ENCODE measurements around the gene LCN2.

LCN2 gene

DNA sequence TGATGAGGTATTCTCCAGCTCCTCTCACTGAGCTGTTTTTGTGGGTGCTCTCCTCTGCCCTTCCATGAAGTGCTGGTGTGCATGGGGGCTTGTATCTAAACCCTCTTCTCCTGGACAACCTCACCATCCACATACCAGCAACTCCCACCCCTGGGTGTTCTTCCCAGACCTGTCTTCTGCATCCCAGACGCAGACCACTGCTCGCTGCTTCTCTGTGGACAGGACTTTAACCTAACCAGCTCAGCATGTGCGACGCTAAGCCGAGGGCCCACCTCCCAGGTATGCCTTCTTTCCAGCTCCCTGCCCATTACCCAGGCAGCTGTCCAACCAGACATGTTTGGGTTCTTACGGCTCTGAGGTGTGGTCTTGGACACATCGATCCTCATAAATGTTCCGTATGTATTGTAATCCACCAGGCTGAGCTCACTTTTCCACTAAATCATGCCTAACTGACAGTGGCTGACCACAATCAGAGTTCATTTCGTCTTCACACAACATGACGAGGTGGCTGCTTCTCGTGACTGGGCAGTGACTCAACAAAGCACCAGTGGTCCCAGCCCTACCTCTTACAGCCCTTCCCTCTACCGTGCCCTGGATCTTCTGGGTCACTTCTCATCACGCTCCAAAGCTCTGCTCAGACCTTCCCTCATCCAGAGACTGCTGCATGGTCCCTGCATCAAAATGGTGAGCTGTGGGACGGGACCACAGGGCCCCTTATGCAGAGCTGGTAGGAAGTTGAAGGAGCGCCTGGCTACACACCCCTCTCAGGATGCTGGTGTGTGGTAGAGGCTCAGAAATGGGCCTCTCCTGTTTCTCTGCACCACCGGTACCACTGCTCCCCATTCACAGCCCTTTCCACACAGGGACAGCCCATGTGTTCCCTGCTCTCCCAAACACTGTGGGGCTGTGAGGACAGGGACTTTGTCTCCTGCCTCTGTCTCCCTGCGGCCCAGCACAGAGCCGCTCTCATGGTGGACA is 12.1 kb upstream of the LCN2 start:
- peak; percentile 82 for DNase-seq
- peaks cover 0 to 18% of the 10 kb centered on the region in 2 experiments for H3K27me3 ChIP-seq (ENCODE audit: control insufficient read depth in 1 of 2, insufficient read depth in 1 of 2, low read length in 2 of 2)
- peak overlapping the region in 1 of 2 experiments; percentile 35 for H3K14ac ChIP-seq (ENCODE audit: low read length in 2 of 2)
- peaks cover 27% of the 10 kb centered on the region for H3K4me1 ChIP-seq (ENCODE audit: control insufficient read depth, insufficient read depth, low read depth, low read length)
- H3K79me1 ChIP-seq (replicated peaks; ENCODE audit: low read length, poor library complexity, severe bottlenecking) = no peaks in the 10 kb centered on the region
- H2BK15ac ChIP-seq (ENCODE audit: low read depth, poor library complexity, severe bottlenecking) = no peak overlapping the region
- no peak overlapping the region for H4K91ac ChIP-seq (ENCODE audit: low read length)
- WGBS = 64% methylated on average over 18 of the region's 18 CpGs
- no peak overlapping the region for H2BK120ac ChIP-seq (ENCODE audit: low read depth, low read length)
- no peak overlapping the region for H2AFZ ChIP-seq (ENCODE audit: low read depth, low read length)
- H3K4ac ChIP-seq (ENCODE audit: low read depth in 1 of 2, low read length in 2 of 2) = no peak overlapping the region
- no peak overlapping the region for H2BK12ac ChIP-seq (ENCODE audit: low read length in 2 of 2)
- H3K9ac ChIP-seq (ENCODE audit: low read length) = no peak overlapping the region
- H3K4me3 ChIP-seq (ENCODE audit: insufficient read depth in 1 of 2, low read depth in 1 of 2, low read length in 2 of 2) = no peak overlapping the region
- H4K8ac ChIP-seq (ENCODE audit: low read length) = no peak overlapping the region
- H2BK5ac ChIP-seq (ENCODE audit: low read depth, low read length, poor library complexity, severe bottlenecking) = no peak overlapping the region
- H2AK5ac ChIP-seq (ENCODE audit: low read length, severe bottlenecking) = peak overlapping the region; percentile 44
- H3K23ac ChIP-seq (ENCODE audit: low read length in 2 of 2) = no peak overlapping the region
- H3K4me2 ChIP-seq (ENCODE audit: low read length, poor library complexity, severe bottlenecking) = no peak overlapping the region
- no peak overlapping the region for H3K18ac ChIP-seq (ENCODE audit: low read depth in 1 of 2, low read length in 2 of 2)
- H3K9me3 ChIP-seq (ENCODE audit: control insufficient read depth, low read length) = peaks cover 4% of the 10 kb centered on the region
- no peaks in the 10 kb centered on the region for H3K36me3 ChIP-seq (ENCODE audit: control insufficient read depth in 1 of 2, insufficient read depth in 2 of 2, low read depth in 1 of 2, low read length in 2 of 2)
- peak overlapping the region; percentile 61 for H3K27ac ChIP-seq (ENCODE audit: low read length, poor library complexity, severe bottlenecking)

DNA sequence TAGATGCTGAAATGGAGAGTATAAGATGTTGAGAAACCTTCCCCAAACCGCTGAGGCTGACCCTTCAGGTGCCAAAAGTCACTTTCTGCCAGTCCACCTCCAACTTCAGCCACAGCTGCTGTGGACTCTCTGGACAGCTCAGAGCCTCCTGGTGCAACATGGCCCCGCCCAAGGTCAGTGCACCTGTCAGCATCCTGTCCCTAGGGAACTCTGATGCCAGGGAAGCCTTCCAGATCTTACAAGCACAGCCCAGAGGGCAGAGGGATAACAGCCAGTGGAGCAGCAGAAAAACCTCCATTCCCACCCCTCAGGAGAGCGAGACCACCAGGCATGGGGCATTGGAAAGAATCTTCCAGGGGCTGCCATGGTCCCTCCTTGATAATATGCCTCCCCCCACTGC is 11.3 kb upstream of the LCN2 start:
- Histone ChIP-seq H2BK15ac (ENCODE audit: low read depth, poor library complexity, severe bottlenecking) (no peak overlapping the region), H3K27ac (ENCODE audit: low read length, poor library complexity, severe bottlenecking) (no peak overlapping the region), H2BK12ac (ENCODE audit: low read length in 2 of 2) (no peak overlapping the region), H3K4me2 (ENCODE audit: low read length, poor library complexity, severe bottlenecking) (no peak overlapping the region), H3K36me3 (ENCODE audit: control insufficient read depth in 1 of 2, insufficient read depth in 2 of 2, low read depth in 1 of 2, low read length in 2 of 2) (no peaks in the 10 kb centered on the region), H3K4ac (ENCODE audit: low read depth in 1 of 2, low read length in 2 of 2) (no peak overlapping the region), H4K91ac (ENCODE audit: low read length) (peak overlapping the region; percentile 39), H3K79me1 (replicated peaks; ENCODE audit: low read length, poor library complexity, severe bottlenecking) (no peaks in the 10 kb centered on the region), H3K4me3 (ENCODE audit: insufficient read depth in 1 of 2, low read depth in 1 of 2, low read length in 2 of 2) (no peak overlapping the region), H2AFZ (ENCODE audit: low read depth, low read length) (no peak overlapping the region), H2BK120ac (ENCODE audit: low read depth, low read length) (no peak overlapping the region), H3K4me1 (ENCODE audit: control insufficient read depth, insufficient read depth, low read depth, low read length) (peaks cover 22% of the 10 kb centered on the region), H3K14ac (ENCODE audit: low read length in 2 of 2) (no peak overlapping the region), H4K8ac (ENCODE audit: low read length) (no peak overlapping the region), H3K18ac (ENCODE audit: low read depth in 1 of 2, low read length in 2 of 2) (no peak overlapping the region), H3K23ac (ENCODE audit: low read length in 2 of 2) (no peak overlapping the region), H2BK5ac (ENCODE audit: low read depth, low read length, poor library complexity, severe bottlenecking) (no peak overlapping the region), H3K9me3 (ENCODE audit: control insufficient read depth, low read length) (peaks cover 4% of the 10 kb centered on the region), H2AK5ac (ENCODE audit: low read length, severe bottlenecking) (peak overlapping the region; percentile 54), H3K9ac (ENCODE audit: low read length) (no peak overlapping the region), H3K27me3 (ENCODE audit: control insufficient read depth in 1 of 2, insufficient read depth in 1 of 2, low read length in 2 of 2) (peaks cover 0 to 18% of the 10 kb centered on the region in 2 experiments)
- WGBS = 91% methylated on average over 3 of the region's 3 CpGs
- no peak for DNase-seq

DNA sequence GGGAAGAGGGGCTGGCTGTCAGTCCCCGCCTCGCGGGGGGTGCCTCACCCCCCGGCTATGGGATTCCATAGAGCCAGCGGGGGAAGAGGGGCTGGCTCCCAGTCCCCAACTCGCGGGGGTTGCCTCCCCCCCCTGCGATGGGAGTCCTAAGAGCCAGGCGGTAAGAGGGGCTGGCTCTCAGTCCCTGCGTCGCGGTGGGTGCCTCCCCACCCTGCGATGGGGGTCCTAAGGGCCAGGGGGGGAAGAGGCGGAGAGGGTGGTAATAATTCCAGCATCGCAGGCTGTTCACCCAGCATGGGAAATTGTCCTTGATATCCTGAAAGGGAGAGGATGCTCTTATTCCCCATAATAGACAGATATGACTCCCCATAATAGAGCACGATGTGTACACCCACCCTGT is 9.6 kb upstream of the LCN2 start:
- no peak overlapping the region for H3K4me2 ChIP-seq (ENCODE audit: low read length, poor library complexity, severe bottlenecking)
- WGBS = 75% methylated on average over 7 of the region's 16 CpGs
- H3K9ac ChIP-seq (ENCODE audit: low read length) = no peak overlapping the region
- no peak for DNase-seq
- H3K27me3 ChIP-seq (ENCODE audit: control insufficient read depth in 1 of 2, insufficient read depth in 1 of 2, low read length in 2 of 2) = peaks cover 0 to 16% of the 10 kb centered on the region in 2 experiments
- no peak overlapping the region for H3K4ac ChIP-seq (ENCODE audit: low read depth in 1 of 2, low read length in 2 of 2)
- H3K14ac ChIP-seq (ENCODE audit: low read length in 2 of 2) = no peak overlapping the region
- H3K79me1 ChIP-seq (replicated peaks; ENCODE audit: low read length, poor library complexity, severe bottlenecking) = no peaks in the 10 kb centered on the region
- H2AK5ac ChIP-seq (ENCODE audit: low read length, severe bottlenecking) = no peak overlapping the region
- H3K18ac ChIP-seq (ENCODE audit: low read depth in 1 of 2, low read length in 2 of 2) = no peak overlapping the region
- no peak overlapping the region for H2BK12ac ChIP-seq (ENCODE audit: low read length in 2 of 2)
- no peak overlapping the region for H3K23ac ChIP-seq (ENCODE audit: low read length in 2 of 2)
- no peak overlapping the region for H4K91ac ChIP-seq (ENCODE audit: low read length)
- no peak overlapping the region for H2BK5ac ChIP-seq (ENCODE audit: low read depth, low read length, poor library complexity, severe bottlenecking)
- no peak overlapping the region for H4K8ac ChIP-seq (ENCODE audit: low read length)
- no peak overlapping the region for H3K4me3 ChIP-seq (ENCODE audit: insufficient read depth in 1 of 2, low read depth in 1 of 2, low read length in 2 of 2)
- no peak overlapping the region for H2BK15ac ChIP-seq (ENCODE audit: low read depth, poor library complexity, severe bottlenecking)
- H3K27ac ChIP-seq (ENCODE audit: low read length, poor library complexity, severe bottlenecking) = no peak overlapping the region
- no peak overlapping the region for H2BK120ac ChIP-seq (ENCODE audit: low read depth, low read length)
- H2AFZ ChIP-seq (ENCODE audit: low read depth, low read length) = no peak overlapping the region
- no peaks in the 10 kb centered on the region for H3K36me3 ChIP-seq (ENCODE audit: control insufficient read depth in 1 of 2, insufficient read depth in 2 of 2, low read depth in 1 of 2, low read length in 2 of 2)
- no peaks in the 10 kb centered on the region for H3K9me3 ChIP-seq (ENCODE audit: control insufficient read depth, low read length)
- peaks cover 22% of the 10 kb centered on the region for H3K4me1 ChIP-seq (ENCODE audit: control insufficient read depth, insufficient read depth, low read depth, low read length)

DNA sequence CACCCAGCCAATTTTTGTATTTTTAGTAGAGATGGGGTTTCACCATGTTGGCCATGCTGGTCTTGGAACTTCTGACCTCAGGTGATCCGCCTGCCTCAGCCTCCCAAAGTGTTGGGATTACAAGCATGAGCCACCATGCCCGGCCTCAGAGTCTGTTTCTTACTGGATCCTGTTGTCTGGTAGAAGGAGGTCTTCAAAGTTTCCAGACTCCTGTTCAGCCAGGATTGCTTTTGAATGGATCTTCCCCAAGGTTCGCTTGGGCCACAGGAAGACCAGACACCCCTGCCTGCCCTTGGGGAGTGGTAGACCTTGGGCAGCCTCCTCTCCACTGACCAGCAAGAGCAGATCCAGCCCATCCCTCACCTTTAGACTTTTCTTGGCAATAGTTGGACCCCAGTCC is 7.6 kb upstream of the LCN2 start:
- DNase-seq = no peak
- H3K14ac ChIP-seq (ENCODE audit: low read length in 2 of 2) = no peak overlapping the region

More for the DNA sequence above, 7.6 kb upstream of the LCN2 start:
- H3K9ac ChIP-seq (ENCODE audit: low read length) = no peak overlapping the region
- H3K4me3 ChIP-seq (ENCODE audit: insufficient read depth in 1 of 2, low read depth in 1 of 2, low read length in 2 of 2) = no peak overlapping the region
- 98% methylated on average over 3 of the region's 3 CpGs for WGBS
- no peak overlapping the region for H3K4me2 ChIP-seq (ENCODE audit: low read length, poor library complexity, severe bottlenecking)
- H3K9me3 ChIP-seq (ENCODE audit: control insufficient read depth, low read length) = no peaks in the 10 kb centered on the region
- H2AFZ ChIP-seq (ENCODE audit: low read depth, low read length) = no peak overlapping the region
- H4K8ac ChIP-seq (ENCODE audit: low read length) = no peak overlapping the region
- H3K27me3 ChIP-seq (ENCODE audit: control insufficient read depth in 1 of 2, insufficient read depth in 1 of 2, low read length in 2 of 2) = peaks cover 0 to 21% of the 10 kb centered on the region in 2 experiments
- H3K27ac ChIP-seq (ENCODE audit: low read length, poor library complexity, severe bottlenecking) = no peak overlapping the region
- H2AK5ac ChIP-seq (ENCODE audit: low read length, severe bottlenecking) = no peak overlapping the region
- H2BK12ac ChIP-seq (ENCODE audit: low read length in 2 of 2) = no peak overlapping the region
- no peak overlapping the region for H2BK15ac ChIP-seq (ENCODE audit: low read depth, poor library complexity, severe bottlenecking)
- no peak overlapping the region for H3K23ac ChIP-seq (ENCODE audit: low read length in 2 of 2)
- no peak overlapping the region for H2BK5ac ChIP-seq (ENCODE audit: low read depth, low read length, poor library complexity, severe bottlenecking)
- H3K4me1 ChIP-seq (ENCODE audit: control insufficient read depth, insufficient read depth, low read depth, low read length) = peaks cover 19% of the 10 kb centered on the region
- H3K79me1 ChIP-seq (replicated peaks; ENCODE audit: low read length, poor library complexity, severe bottlenecking) = no peaks in the 10 kb centered on the region
- no peak overlapping the region for H4K91ac ChIP-seq (ENCODE audit: low read length)
- H3K18ac ChIP-seq (ENCODE audit: low read depth in 1 of 2, low read length in 2 of 2) = no peak overlapping the region
- no peak overlapping the region for H2BK120ac ChIP-seq (ENCODE audit: low read depth, low read length)
- no peaks in the 10 kb centered on the region for H3K36me3 ChIP-seq (ENCODE audit: control insufficient read depth in 1 of 2, insufficient read depth in 2 of 2, low read depth in 1 of 2, low read length in 2 of 2)
- no peak overlapping the region for H3K4ac ChIP-seq (ENCODE audit: low read depth in 1 of 2, low read length in 2 of 2)
